ENCODE data around the gene IRF5. TPM values are rescaled to one million over a fixed set of nuclear protein-coding genes. Genes with fewer than 3 reads are reported as not detected.

The IRF5 gene
- total RNA-seq, 1 experiment from 2014 or later: 16.5 TPM

DNA sequence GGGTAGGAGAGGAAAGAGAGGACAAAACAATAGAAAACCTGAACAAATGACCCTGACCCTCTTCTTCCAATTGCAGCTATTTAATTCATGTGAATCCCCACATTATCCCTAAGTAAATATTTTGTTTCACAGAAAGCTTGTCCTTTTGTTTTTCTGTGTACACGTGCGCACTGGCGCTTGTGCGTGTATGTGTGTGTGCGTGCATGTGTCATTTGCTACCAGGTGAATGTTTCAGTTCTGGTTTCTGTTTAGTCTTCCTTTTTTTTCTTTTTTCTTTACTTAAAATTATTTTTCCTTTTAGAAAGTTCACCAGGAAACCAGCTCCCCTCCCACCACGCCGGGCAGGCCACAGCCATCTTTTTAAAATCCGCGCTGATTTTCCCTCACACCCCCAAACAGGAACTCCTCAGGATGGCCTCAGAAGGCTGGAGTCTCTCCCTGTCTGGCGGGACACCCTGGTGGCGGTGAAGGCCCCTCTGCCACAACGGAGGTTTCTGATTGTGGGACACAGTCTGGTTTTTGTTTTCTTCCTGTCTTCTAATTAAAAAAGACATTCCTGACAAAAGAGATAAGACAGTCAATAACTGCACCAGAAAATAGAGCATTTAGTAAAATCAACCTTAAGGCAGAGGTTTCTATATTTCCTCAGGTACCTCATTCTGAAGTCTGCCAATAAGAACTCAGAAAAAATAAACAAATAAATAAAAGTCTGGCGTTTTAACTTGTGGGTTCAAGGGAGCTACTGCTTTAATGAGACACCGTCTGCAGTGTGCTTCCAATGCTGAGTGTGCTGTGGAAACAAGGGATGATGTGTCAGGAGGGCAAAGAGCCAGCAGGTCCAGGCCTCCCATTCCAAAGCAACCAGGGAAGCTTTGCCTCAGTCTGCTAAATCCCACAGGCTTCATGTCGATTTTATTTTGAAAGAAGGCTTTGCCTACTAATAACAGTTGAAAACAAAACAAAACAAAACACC is 17.4 kb downstream of the IRF5 start:
- Histone ChIP-seq H3K9me2 (ENCODE audit: insufficient read depth) (no peaks in the 10 kb centered on the region), H3K27me3 (ENCODE audit: insufficient read depth, low read length) (no peaks in the 10 kb centered on the region), H3K4me1 (ENCODE audit: control insufficient read depth in 1 of 2, insufficient read depth in 2 of 2, low read length in 2 of 2) (no peaks in the 10 kb centered on the region), H3K79me2 (ENCODE audit: insufficient read depth, low read length) (no peaks in the 10 kb centered on the region), H3K27ac (ENCODE audit: low read depth, low read length) (no peak overlapping the region), H3K4me2 (ENCODE audit: low read length) (no peak overlapping the region), H3K36me3 (ENCODE audit: control insufficient read depth in 1 of 2, insufficient read depth in 2 of 2, low read length in 2 of 2) (peaks cover 32 to 48% of the 10 kb centered on the region in 2 experiments; a peak in 3 of 4 replicates), H4K20me1 (ENCODE audit: insufficient read depth) (no peaks in the 10 kb centered on the region), H3K9me3 (ENCODE audit: control insufficient read depth in 1 of 2, insufficient read depth in 1 of 2, low read depth in 1 of 2, low read length in 2 of 2) (no peaks in the 10 kb centered on the region), H2AFZ (ENCODE audit: low read depth, low read length, poor library complexity, severe bottlenecking) (no peak overlapping the region), H3K4me3 (replicated peaks in 1 of 2; ENCODE audit: low read depth in 1 of 2, low read length in 2 of 2) (no peak overlapping the region), H3K9ac (ENCODE audit: low read length) (no peak overlapping the region)
- intact Hi-C loops (cut with micrococcal nuclease): no loop called here
- ChIA-PET RAD21 (ENCODE audit: low non-redundant PET in 1 of 2, low total read pairs in 2 of 2, uncharacterized antibody in 2 of 2, unreplicated experiment in 2 of 2) (no interaction called here), CTCF (no interaction called here), POLR2A (no interaction called here)
- TF ChIP-seq, protein P1, sequence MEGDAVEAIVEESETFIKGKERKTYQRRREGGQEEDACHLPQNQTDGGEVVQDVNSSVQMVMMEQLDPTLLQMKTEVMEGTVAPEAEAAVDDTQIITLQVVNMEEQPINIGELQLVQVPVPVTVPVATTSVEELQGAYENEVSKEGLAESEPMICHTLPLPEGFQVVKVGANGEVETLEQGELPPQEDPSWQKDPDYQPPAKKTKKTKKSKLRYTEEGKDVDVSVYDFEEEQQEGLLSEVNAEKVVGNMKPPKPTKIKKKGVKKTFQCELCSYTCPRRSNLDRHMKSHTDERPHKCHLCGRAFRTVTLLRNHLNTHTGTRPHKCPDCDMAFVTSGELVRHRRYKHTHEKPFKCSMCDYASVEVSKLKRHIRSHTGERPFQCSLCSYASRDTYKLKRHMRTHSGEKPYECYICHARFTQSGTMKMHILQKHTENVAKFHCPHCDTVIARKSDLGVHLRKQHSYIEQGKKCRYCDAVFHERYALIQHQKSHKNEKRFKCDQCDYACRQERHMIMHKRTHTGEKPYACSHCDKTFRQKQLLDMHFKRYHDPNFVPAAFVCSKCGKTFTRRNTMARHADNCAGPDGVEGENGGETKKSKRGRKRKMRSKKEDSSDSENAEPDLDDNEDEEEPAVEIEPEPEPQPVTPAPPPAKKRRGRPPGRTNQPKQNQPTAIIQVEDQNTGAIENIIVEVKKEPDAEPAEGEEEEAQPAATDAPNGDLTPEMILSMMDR (IDR thresholded peaks at IDR 0.05 in 2 of 3, conservative IDR thresholded peaks at IDR 0.05 in 1 of 3; ENCODE audit: borderline replicate concordance in 1 of 3, insufficient read depth in 1 of 3, low read depth in 2 of 3, low read length in 2 of 3): no peak
- TF ChIP-seq TCF7L2 (IDR thresholded peaks at IDR 0.05; ENCODE audit: borderline replicate concordance, extremely low read depth, insufficient read depth, insufficient read length) (no peak), POLR2A (IDR thresholded peaks at IDR 0.05; ENCODE audit: borderline replicate concordance, extremely low read depth, insufficient read depth, insufficient read length) (no peak), EGR1 (IDR thresholded peaks at IDR 0.05; ENCODE audit: low read depth) (no peak), RAD21 (IDR thresholded peaks at IDR 0.05; ENCODE audit: low read depth) (no peak)
- TSS peak; percentile 45 for BruUV-seq (replicated peaks)
- no peak for ATAC-seq
- no peak for DNase-seq (ENCODE audit: low read depth, low spot score)

DNA sequence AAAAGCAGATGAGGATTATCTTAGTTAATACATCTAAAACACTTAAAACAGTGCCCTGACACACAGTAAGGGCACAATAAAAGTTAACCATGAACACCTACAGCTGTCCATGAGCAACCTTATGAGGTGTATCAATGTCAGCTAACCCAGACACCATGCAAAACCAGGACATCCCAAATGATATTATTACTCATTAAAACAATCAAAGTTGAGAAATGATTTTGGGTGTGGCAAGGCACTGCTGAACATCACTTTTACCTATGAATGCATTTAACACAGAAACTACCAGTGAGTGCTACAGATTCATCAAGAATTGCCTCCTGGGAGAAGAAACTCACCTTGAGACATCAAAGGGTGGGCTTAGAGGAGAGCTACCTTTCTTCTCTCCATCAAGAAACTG is 18.3 kb downstream of the IRF5 start:
- H3K27me3 ChIP-seq (ENCODE audit: insufficient read depth, low read length): no peaks in the 10 kb centered on the region
- H3K4me3 ChIP-seq (replicated peaks in 1 of 2; ENCODE audit: low read depth in 1 of 2, low read length in 2 of 2): no peak overlapping the region
- no peak for ATAC-seq
- RAD21 ChIA-PET (ENCODE audit: low non-redundant PET in 1 of 2, low total read pairs in 2 of 2, uncharacterized antibody in 2 of 2, unreplicated experiment in 2 of 2): no interaction called here
- H3K9ac ChIP-seq (ENCODE audit: low read length): no peak overlapping the region
- no peak overlapping the region for H3K4me2 ChIP-seq (ENCODE audit: low read length)
- no peaks in the 10 kb centered on the region for H3K9me3 ChIP-seq (ENCODE audit: control insufficient read depth in 1 of 2, insufficient read depth in 1 of 2, low read depth in 1 of 2, low read length in 2 of 2)
- no peak for TF ChIP-seq SP1 (IDR thresholded peaks at IDR 0.05; ENCODE audit: low read depth)
- TF ChIP-seq TCF7L2 (IDR thresholded peaks at IDR 0.05; ENCODE audit: borderline replicate concordance, extremely low read depth, insufficient read depth, insufficient read length): no peak
- no peak for TF ChIP-seq ZNF274 (IDR thresholded peaks at IDR 0.05; ENCODE audit: low read depth, low read length)
- no TSS peak for BruUV-seq (replicated peaks)
- POLR2A ChIA-PET: no interaction called here
- intact Hi-C loops (cut with micrococcal nuclease): no loop called here
- H2AFZ ChIP-seq (ENCODE audit: low read depth, low read length, poor library complexity, severe bottlenecking): no peak overlapping the region
- no peaks in the 10 kb centered on the region for H3K9me2 ChIP-seq (ENCODE audit: insufficient read depth)
- H3K27ac ChIP-seq (ENCODE audit: low read depth, low read length): no peak overlapping the region
- no peaks in the 10 kb centered on the region for H4K20me1 ChIP-seq (ENCODE audit: insufficient read depth)
- H3K4me1 ChIP-seq (ENCODE audit: control insufficient read depth in 1 of 2, insufficient read depth in 2 of 2, low read length in 2 of 2): no peaks in the 10 kb centered on the region
- no peak for DNase-seq (ENCODE audit: low read depth, low spot score)
- CTCF ChIA-PET: no interaction called here
- H3K79me2 ChIP-seq (ENCODE audit: insufficient read depth, low read length): no peaks in the 10 kb centered on the region
- H3K36me3 ChIP-seq (ENCODE audit: control insufficient read depth in 1 of 2, insufficient read depth in 2 of 2, low read length in 2 of 2): peaks cover 32 to 49% of the 10 kb centered on the region in 2 experiments; a peak in 3 of 4 replicates

Data from HCT116 (cell line).